Uterus (tissue), 4 donors: ENCODE measurements around the gene ARID1B. TPM values are rescaled to one million over a fixed set of nuclear protein-coding genes. Genes with fewer than 3 reads are reported as not detected.

ENCODE experiments used
- DNase-seq, 2 donors: peaks; one replicate each; pipeline ENCODE4 v3.0.0-alpha.2; 2019 to 2020
- H3K27ac ChIP-seq, 2 donors: fragments of 200-600 bp; sonication (generic); 1 replicate in 1 of 2; 2 replicates in 1 of 2; pipeline ENCODE4 v1.5.1; 2016 to 2018
- H3K27me3 ChIP-seq, 2 donors: fragments of 200-600 bp; sonication (generic); one replicate each; pipeline ENCODE4 v1.5.1; 2018 to 2019; ENCODE audit warnings: control low read depth in 1 of 2
- H3K36me3 ChIP-seq, 2 donors: fragments of 200-600 bp; sonication (generic); one replicate each; pipeline ENCODE4 v1.5.1; 2019; ENCODE audit warnings: control low read depth in 1 of 2
- H3K4me1 ChIP-seq, 2 donors: fragments of 200-600 bp; sonication (generic); one replicate each; pipeline ENCODE4 v1.5.1; 2018 to 2019; ENCODE audit warnings: control low read depth in 1 of 2
- H3K4me3 ChIP-seq, 2 donors: fragments of 200-600 bp; sonication (generic); 1 replicate in 1 of 2; 2 replicates in 1 of 2; pipeline ENCODE4 v1.5.1; 2018 to 2019; ENCODE audit warnings: mild to moderate bottlenecking in 1 of 2
- H3K9me3 ChIP-seq, 2 donors: fragments of 200-600 bp; sonication (generic); one replicate each; pipeline ENCODE4 v1.5.1; 2019; ENCODE audit warnings: control low read depth in 1 of 2
- CTCF ChIP-seq, 4 experiments: fragments of 200-600 bp in 2 of 4; fragments of 450-650 bp in 2 of 4; sonication (generic) in 2 of 4; IDR thresholded peaks; one replicate each; pipeline ENCODE4 v1.5.1; 2016 to 2019; ENCODE audit warnings: antibody characterized with exemption in 4 of 4, mild to moderate bottlenecking in 2 of 4, moderate library complexity in 1 of 4
- POLR2A ChIP-seq, 2 donors: fragments of 450-650 bp; IDR thresholded peaks; one replicate each; pipeline ENCODE4 v1.6.1; 2016; ENCODE audit warnings: antibody characterized with exemption in 2 of 2, mild to moderate bottlenecking in 1 of 2, moderate library complexity in 1 of 2
- intact Hi-C: fragments of 100-400 bp; cut with DNase I; formaldehyde crosslinking; loops from one replicate; pipeline ENCODE4 v1.15.1; 2023; ENCODE audit warnings: low total_unique reads
- total RNA-seq, 4 donors: library from RNA; depleted of rRNA in 3 of 4; stranded (reverse); fragments of >200 nt in 3 of 4; gene quantifications; one replicate each; pipeline versions ENCODE4 v1.1.0 to v1.2.4, GENCODE V29; 2014 to 2023
- donor health status: DM: yes; HTN: yes; CAD: no.

Gene ARID1B
- total RNA-seq, 4 donors from 2014 or later: 63.8 to 198 (median 125) TPM

GRCh38 chr6:157012355-157012754, 235.2 kb downstream of the ARID1B start:
- Histone ChIP-seq H3K9me3 (no peaks in the 10 kb centered on the region), H3K36me3 (no peaks in the 10 kb centered on the region), H3K27me3 (no peaks in the 10 kb centered on the region), H3K4me1 (no peaks in the 10 kb centered on the region), H3K4me3 (no peak overlapping the region), H3K27ac (no peak overlapping the region)
- no peak for DNase-seq
- TF ChIP-seq POLR2A (IDR thresholded peaks at IDR 0.05) (no peak), CTCF (IDR thresholded peaks at IDR 0.05) (no peak)
- intact Hi-C loops: no loop called here

DNA sequence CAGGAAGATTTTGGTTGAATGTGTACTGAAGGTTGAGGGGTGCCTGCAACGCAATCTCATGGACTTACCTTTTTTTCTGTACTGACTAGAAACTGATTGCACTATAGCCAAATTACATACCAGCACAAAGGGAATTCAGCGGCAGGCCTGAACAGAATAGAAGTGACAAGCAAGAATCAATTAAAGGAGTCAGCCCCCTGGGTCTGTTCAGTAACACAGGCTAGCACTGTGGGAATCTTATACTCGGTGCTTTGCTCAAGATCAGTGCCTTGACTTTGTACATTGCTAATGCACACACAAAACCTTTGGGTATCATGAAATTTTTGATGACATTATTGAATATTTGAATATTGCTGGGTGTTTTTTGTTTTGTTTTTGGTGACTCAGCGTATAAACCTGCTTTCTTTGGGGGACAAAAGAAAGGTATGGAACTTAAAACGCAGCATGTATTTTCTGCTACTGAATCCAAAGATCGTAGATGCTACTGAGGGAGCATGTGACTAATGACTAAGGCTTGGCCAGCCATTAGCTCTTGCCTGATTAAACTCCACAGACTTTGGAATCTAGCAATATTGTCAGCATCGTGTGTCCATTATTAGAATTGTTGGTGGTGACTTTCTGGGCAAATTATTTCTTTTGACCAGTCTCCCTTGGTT, 236.6 kb downstream of the ARID1B start:
- H3K27me3 ChIP-seq: no peaks in the 10 kb centered on the region
- H3K9me3 ChIP-seq: no peaks in the 10 kb centered on the region
- H3K4me3 ChIP-seq: no peak overlapping the region
- DNase-seq: no peak
- intact Hi-C loops: no loop called here
- H3K36me3 ChIP-seq: no peaks in the 10 kb centered on the region
- no peak overlapping the region for H3K27ac ChIP-seq
- no peak for TF ChIP-seq POLR2A (IDR thresholded peaks at IDR 0.05)
- TF ChIP-seq CTCF (IDR thresholded peaks at IDR 0.05): no peak
- no peaks in the 10 kb centered on the region for H3K4me1 ChIP-seq

DNA sequence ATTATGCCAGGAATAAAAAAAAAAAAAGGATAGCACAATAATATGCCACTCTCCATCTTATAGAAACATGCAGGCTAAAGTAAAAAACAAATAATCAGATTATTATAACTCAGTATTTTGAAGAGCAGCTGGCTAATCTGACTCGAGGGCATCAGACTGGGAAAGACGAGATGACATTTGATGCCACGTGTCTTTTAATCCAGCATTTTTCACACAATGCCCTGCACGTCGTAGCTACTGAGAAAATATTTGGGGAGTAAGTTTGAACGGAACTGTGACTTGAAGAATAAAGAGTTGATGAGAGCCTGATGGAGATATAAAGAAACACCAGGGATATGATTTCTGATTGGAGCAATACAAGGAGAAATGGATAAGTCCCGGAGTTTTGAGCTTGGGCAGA, 237.7 kb downstream of the ARID1B start:
- DNase-seq: no peak
- no peak overlapping the region for H3K27ac ChIP-seq
- no peaks in the 10 kb centered on the region for H3K36me3 ChIP-seq
- H3K4me3 ChIP-seq: no peak overlapping the region
- H3K9me3 ChIP-seq: no peaks in the 10 kb centered on the region
- peaks cover 0 to 2% of the 10 kb centered on the region in 2 donors for H3K4me1 ChIP-seq
- no peaks in the 10 kb centered on the region for H3K27me3 ChIP-seq
- TF ChIP-seq CTCF (IDR thresholded peaks at IDR 0.05): no peak
- TF ChIP-seq POLR2A (IDR thresholded peaks at IDR 0.05): no peak
- intact Hi-C loops: no loop called here

- TF ChIP-seq POLR2A (IDR thresholded peaks at IDR 0.05): no peak
- no peak for TF ChIP-seq CTCF (IDR thresholded peaks at IDR 0.05)
- intact Hi-C loops: no loop called here
Measured at GRCh38 chr6:157017022-157017421, 239.8 kb downstream of the ARID1B start.

GRCh38 chr6:157017861-157018260, 240.7 kb downstream of the ARID1B start:
- intact Hi-C loops: no loop called here
- peaks cover 0 to 12% of the 10 kb centered on the region in 2 donors for H3K4me1 ChIP-seq

More at GRCh38 chr6:157017022-157017421, 239.8 kb downstream of the ARID1B start:
- Histone ChIP-seq H3K4me3 (no peak overlapping the region), H3K27ac (no peak overlapping the region), H3K36me3 (no peaks in the 10 kb centered on the region), H3K27me3 (no peaks in the 10 kb centered on the region), H3K4me1 (peaks cover 0 to 8% of the 10 kb centered on the region in 2 donors), H3K9me3 (no peaks in the 10 kb centered on the region)
- no peak for DNase-seq

More at GRCh38 chr6:157017861-157018260, 240.7 kb downstream of the ARID1B start:
- H3K4me3 ChIP-seq: no peak overlapping the region
- DNase-seq: no peak
- TF ChIP-seq POLR2A (IDR thresholded peaks at IDR 0.05): no peak
- TF ChIP-seq CTCF (IDR thresholded peaks at IDR 0.05): no peak
- H3K36me3 ChIP-seq: no peaks in the 10 kb centered on the region
- H3K9me3 ChIP-seq: no peaks in the 10 kb centered on the region
- no peak overlapping the region for H3K27ac ChIP-seq
- H3K27me3 ChIP-seq: no peaks in the 10 kb centered on the region
